Keratinocyte (primary cell): Measurements from ENCODE around the gene DHX15. TPM values are rescaled to one million over a fixed set of nuclear protein-coding genes. Genes with fewer than 3 reads are reported as not detected.

Experiments used
- DNase-seq: peaks from one replicate; pipeline ENCODE4 v3.0.0-alpha.2; 2011; ENCODE audit warnings: low read depth, missing footprints, low spot score
- FAIRE-seq: peaks from 2 replicates; lab custom pipeline; 2011; peaks lifted over from hg19 to GRCh38; lab: Jason Lieb, UNC
- H2AFZ ChIP-seq: 2 replicates; pipeline ENCODE4 v1.6.0; 2012; ENCODE audit warnings: low read length, control low read depth, inconsistent platforms; ENCODE audit not compliant: control insufficient read depth
- H3K27ac ChIP-seq: 2 replicates; pipeline ENCODE4 v1.5.1; 2011; ENCODE audit warnings: low read length; ENCODE audit not compliant: control insufficient read depth, insufficient read depth
- H3K27me3 ChIP-seq: 3 replicates; pipeline ENCODE4 v1.6.0; 2011; ENCODE audit warnings: low read length; ENCODE audit not compliant: control insufficient read depth, insufficient read depth; ENCODE audit errors: extremely low read depth
- H3K36me3 ChIP-seq, 2 experiments: 2 replicates in 1 of 2; 3 replicates in 1 of 2; pipeline ENCODE4 v1.5.1; 2011; ENCODE audit warnings: low read length in 2 of 2, mild to moderate bottlenecking in 1 of 2; ENCODE audit not compliant: control insufficient read depth in 2 of 2, insufficient read depth in 2 of 2; ENCODE audit errors: extremely low read depth in 1 of 2
- H3K4me1 ChIP-seq: 3 replicates; pipeline ENCODE4 v1.5.1; 2011; ENCODE audit warnings: low read length; ENCODE audit not compliant: control insufficient read depth, insufficient read depth; ENCODE audit errors: extremely low read depth
- H3K4me2 ChIP-seq: 3 replicates; pipeline ENCODE4 v1.6.0; 2011; ENCODE audit warnings: low read depth, low read length; ENCODE audit not compliant: control insufficient read depth, insufficient read depth; ENCODE audit errors: extremely low read depth
- H3K4me3 ChIP-seq, 3 experiments: fragments of 200-600 bp in 1 of 3; sonication (generic) in 1 of 3; 2 replicates in 2 of 3; 3 replicates in 1 of 3; pipeline ENCODE4 v1.5.1; 2011 to 2016; ENCODE audit warnings: low read length in 3 of 3, mild to moderate bottlenecking in 3 of 3, control low read depth in 2 of 3, inconsistent platforms in 1 of 3, low read depth in 1 of 3, mixed read lengths in 1 of 3, mixed run types in 1 of 3, moderate library complexity in 1 of 3; ENCODE audit not compliant: control insufficient read depth in 2 of 3, insufficient read depth in 2 of 3; ENCODE audit errors: extremely low read depth in 1 of 3
- H3K79me2 ChIP-seq: 2 replicates; pipeline ENCODE4 v1.6.0; 2012; ENCODE audit warnings: low read length; ENCODE audit not compliant: control insufficient read depth, insufficient read depth
- H3K9ac ChIP-seq: 3 replicates; pipeline ENCODE4 v1.6.0; 2011; ENCODE audit warnings: low read length; ENCODE audit not compliant: control insufficient read depth, insufficient read depth; ENCODE audit errors: extremely low read depth
- H3K9me1 ChIP-seq: 3 replicates; pipeline ENCODE4 v1.6.0; 2011; ENCODE audit warnings: low read length; ENCODE audit not compliant: control insufficient read depth, insufficient read depth; ENCODE audit errors: extremely low read depth
- H3K9me3 ChIP-seq: 2 replicates; pipeline ENCODE4 v1.5.1; 2012; ENCODE audit warnings: low read depth, low read length; ENCODE audit not compliant: control insufficient read depth
- H4K20me1 ChIP-seq: 3 replicates; pipeline ENCODE4 v1.6.0; 2011; ENCODE audit warnings: low read length; ENCODE audit not compliant: control insufficient read depth, insufficient read depth; ENCODE audit errors: extremely low read depth
- EZH2 ChIP-seq: IDR thresholded peaks from one replicate; pipeline ENCODE4 v1.6.1; 2012; ENCODE audit warnings: inconsistent platforms, mild to moderate bottlenecking, low read length, moderate library complexity
- dilution Hi-C: fragments of 300-500 bp; cut with MboI; formaldehyde crosslinking; loops from one replicate; pipeline ENCODE4 v1.7.0; 2020; ENCODE audit warnings: low sequenced_read_pairs; ENCODE audit not compliant: extremely low pct_ligation_motif_present
- polyA plus RNA-seq, 5 experiments: library from polyadenylated mRNA; depleted of rRNA in 3 of 5; stranded (reverse) in 3 of 5; stranded (forward) in 1 of 5; unstranded in 1 of 5; fragments of >200 nt; gene quantifications; 1 replicate in 1 of 5; 2 replicates in 3 of 5; 3 replicates in 1 of 5; pipeline versions ENCODE4 v1.2.1 to v1.2.3, GENCODE V29; 2011 to 2012; ENCODE audit warnings: missing spikeins in 2 of 5, low read depth in 1 of 5, low replicate concordance in 1 of 5
- TF ChIP-seq, protein P1 (sequence below), 3 experiments: IDR thresholded peaks in 1 of 3; conservative IDR thresholded peaks in 1 of 3; optimal IDR thresholded peaks in 1 of 3; 2 replicates in 2 of 3; 3 replicates in 1 of 3; pipeline versions ENCODE3 to v1.5.1; 2011; ENCODE audit warnings: low read length in 3 of 3, mild to moderate bottlenecking in 3 of 3, moderate library complexity in 2 of 3, control low read depth in 1 of 3, inconsistent platforms in 1 of 3; ENCODE audit not compliant: insufficient read depth in 2 of 3; ENCODE audit errors: extremely low read depth in 1 of 3

DHX15 gene
- polyA plus RNA-seq, 1 donor (not counting 4 experiments of a cell fraction or from before 2014, with no cell fraction given) = 206 TPM

DNA sequence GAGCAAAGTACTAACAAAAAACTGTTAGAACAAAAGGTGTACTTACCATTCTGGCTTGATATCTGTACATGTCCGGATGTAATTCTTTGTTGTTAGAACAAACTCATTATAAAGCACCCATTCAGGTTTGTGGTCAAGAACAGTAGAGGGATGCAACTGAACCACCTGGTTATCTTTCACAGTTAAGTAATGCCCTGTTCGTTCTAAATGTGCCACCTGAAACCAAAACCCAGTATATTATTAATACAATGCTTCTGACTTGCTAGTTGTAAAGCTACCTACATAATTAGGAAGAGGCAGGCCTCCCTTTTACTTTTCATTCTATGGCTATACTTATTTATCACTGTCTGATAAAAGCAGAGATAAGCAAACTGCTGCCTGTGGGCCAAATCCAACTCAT lies 54.8 kb downstream of the DHX15 start:
- TF ChIP-seq, protein P1, sequence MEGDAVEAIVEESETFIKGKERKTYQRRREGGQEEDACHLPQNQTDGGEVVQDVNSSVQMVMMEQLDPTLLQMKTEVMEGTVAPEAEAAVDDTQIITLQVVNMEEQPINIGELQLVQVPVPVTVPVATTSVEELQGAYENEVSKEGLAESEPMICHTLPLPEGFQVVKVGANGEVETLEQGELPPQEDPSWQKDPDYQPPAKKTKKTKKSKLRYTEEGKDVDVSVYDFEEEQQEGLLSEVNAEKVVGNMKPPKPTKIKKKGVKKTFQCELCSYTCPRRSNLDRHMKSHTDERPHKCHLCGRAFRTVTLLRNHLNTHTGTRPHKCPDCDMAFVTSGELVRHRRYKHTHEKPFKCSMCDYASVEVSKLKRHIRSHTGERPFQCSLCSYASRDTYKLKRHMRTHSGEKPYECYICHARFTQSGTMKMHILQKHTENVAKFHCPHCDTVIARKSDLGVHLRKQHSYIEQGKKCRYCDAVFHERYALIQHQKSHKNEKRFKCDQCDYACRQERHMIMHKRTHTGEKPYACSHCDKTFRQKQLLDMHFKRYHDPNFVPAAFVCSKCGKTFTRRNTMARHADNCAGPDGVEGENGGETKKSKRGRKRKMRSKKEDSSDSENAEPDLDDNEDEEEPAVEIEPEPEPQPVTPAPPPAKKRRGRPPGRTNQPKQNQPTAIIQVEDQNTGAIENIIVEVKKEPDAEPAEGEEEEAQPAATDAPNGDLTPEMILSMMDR (optimal IDR thresholded peaks at IDR 0.05 in 1 of 3, IDR thresholded peaks at IDR 0.05 in 1 of 3, conservative IDR thresholded peaks at IDR 0.05 in 1 of 3; ENCODE audit: extremely low read depth in 1 of 3, insufficient read depth in 2 of 3, low read length in 3 of 3) = no peak
- TF ChIP-seq EZH2 = no peak
- H2AFZ ChIP-seq = no peak overlapping the region
- dilution Hi-C loops = no loop called here
- H3K4me2 ChIP-seq = no peak overlapping the region
- no peak overlapping the region for H3K27ac ChIP-seq
- no peak overlapping the region for H3K4me3 ChIP-seq
- H3K9me3 ChIP-seq = no peaks in the 10 kb centered on the region
- no peaks in the 10 kb centered on the region for H3K9me1 ChIP-seq
- H3K27me3 ChIP-seq = no peaks in the 10 kb centered on the region
- H3K36me3 ChIP-seq = peaks cover 10 to 15% of the 10 kb centered on the region in 2 experiments
- H4K20me1 ChIP-seq = peaks cover 4% of the 10 kb centered on the region
- FAIRE-seq = no peak
- no peak for DNase-seq
- H3K9ac ChIP-seq = no peak overlapping the region
- H3K79me2 ChIP-seq = peaks cover 11% of the 10 kb centered on the region
- H3K4me1 ChIP-seq = no peaks in the 10 kb centered on the region

DNA sequence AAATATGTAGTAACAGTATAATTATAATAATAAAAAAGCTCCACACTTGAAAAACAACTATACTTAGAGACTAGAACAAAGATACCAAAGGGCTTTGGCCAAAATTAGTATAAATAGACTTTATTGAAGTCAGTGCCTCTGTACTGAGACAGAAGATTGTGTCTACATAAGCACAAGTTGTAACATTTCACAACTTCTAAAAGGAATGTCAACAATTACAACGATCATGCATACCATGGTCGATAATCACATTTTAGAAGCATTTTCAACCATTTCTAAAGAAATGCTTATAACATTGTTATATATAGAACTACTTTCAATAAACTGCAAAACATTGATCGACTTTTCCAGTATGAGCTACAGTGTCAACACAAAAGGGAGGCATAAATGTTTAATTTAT lies 57.0 kb downstream of the DHX15 start:
- Histone ChIP-seq H3K9ac (no peak overlapping the region), H4K20me1 (peaks cover 4% of the 10 kb centered on the region), H3K9me3 (no peaks in the 10 kb centered on the region), H3K4me2 (no peak overlapping the region), H3K27ac (no peak overlapping the region), H3K36me3 (peaks cover 10 to 11% of the 10 kb centered on the region in 2 experiments), H3K79me2 (peaks cover 11% of the 10 kb centered on the region), H2AFZ (no peak overlapping the region), H3K4me1 (no peaks in the 10 kb centered on the region), H3K4me3 (no peak overlapping the region), H3K9me1 (peaks cover 2% of the 10 kb centered on the region), H3K27me3 (no peaks in the 10 kb centered on the region)
- dilution Hi-C loops = no loop called here
- no peak for DNase-seq
- TF ChIP-seq, protein P1 (optimal IDR thresholded peaks at IDR 0.05 in 1 of 3, IDR thresholded peaks at IDR 0.05 in 1 of 3, conservative IDR thresholded peaks at IDR 0.05 in 1 of 3; ENCODE audit: extremely low read depth in 1 of 3, insufficient read depth in 2 of 3, low read length in 3 of 3) = no peak
- no peak for TF ChIP-seq EZH2
- no peak for FAIRE-seq
